HG02623 (cell line): ENCODE measurements around the gene AGMO.
"Not testable (repeated sequence)": the region's sequence is repeated elsewhere in the genome, so short reads cannot be mapped to it uniquely, and the experiment has no call there.

Experiments
- ATAC-seq: cut with Tn5 transposase; IDR thresholded peaks from one replicate; pipeline ENCODE4 v1.9.1; 2021; ENCODE audit warnings: moderate library complexity; ENCODE audit not compliant: unreplicated experiment

AGMO gene

DNA sequence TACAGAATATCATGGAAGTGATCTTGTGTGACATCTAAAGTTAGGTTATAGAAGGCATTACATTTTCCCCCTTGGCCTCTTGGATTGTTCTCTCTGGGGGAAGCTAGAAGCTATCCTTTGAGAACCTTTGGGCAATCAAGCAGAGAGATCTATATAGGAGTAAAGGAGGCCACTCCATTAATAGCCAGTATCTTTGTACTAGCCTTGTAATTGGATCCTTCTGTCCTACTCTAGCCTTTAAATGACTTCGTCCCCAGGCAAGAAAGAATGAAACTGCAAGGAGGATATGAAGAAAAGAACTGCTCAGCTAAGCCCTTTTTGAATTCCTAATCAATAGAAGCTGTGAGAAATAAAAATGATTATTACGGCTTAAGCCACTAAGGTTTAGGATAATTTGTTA lies 230.9 kb downstream of the AGMO start:
- no peak for ATAC-seq

DNA sequence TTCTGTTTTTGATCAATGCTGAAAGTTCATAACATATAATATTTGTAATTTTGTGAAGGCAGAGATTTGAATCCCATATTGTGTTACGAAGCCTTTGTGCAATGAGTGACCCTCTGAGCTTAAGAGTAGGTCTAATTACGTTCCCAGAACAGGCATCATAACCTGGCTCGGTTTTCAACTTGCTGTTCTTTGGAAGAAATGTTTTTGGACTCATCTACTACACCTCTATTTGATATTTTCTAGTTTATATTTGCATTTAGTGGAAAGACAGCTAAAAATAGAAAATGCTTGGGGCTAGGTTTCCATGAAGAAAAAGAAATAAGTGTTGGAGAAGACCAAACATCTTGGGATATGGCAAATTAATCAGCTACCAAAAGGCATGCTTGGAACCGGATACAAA lies 234.8 kb downstream of the AGMO start:
- ATAC-seq, result no peak

DNA sequence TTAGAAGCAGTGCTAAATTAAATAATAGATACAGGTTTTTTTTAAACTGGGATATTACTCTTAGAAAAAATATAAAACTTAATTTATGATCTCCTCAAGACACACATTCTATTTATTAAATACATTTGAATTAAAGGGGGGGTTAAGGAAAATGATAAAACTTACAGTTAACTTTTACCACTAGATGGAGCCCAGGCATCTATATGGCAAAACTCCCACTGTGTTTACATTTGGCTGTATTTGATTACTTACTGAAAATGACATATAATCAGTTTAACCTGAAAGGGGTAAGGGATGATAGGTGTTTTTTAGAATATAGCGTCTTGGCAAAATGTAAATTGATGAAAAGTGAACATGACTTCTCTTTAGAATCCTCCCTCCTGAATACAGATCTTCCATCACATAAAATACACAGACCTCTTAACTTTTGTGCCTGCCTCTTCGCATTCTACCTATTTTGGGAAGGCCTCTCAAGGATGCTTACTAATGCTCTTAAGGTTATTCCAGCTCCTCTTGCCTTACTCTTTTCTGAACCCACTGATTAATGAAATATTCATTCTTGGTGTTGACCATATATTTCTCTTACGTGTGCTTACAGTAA lies 235.7 kb downstream of the AGMO start:
- ATAC-seq, result no peak

DNA sequence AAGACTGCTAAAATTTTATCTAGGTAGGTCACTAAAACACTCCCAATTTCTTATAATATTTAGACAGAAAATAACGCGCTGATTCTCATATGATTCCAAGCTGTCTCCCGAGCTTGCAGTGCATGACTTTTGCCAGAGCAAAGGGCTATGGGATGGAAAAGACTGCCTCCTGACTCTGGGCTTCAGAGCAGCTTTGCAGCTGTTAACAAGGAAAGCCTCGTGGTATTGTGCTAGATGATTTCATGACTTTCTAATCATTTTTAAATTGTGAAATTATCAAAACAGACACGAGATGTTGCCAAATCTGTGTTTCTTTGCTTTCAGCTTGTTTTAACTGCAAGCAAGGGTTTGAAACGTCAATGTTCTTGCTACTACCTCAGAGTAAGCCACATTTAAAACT lies 238.3 kb downstream of the AGMO start:
- ATAC-seq, result no peak

DNA sequence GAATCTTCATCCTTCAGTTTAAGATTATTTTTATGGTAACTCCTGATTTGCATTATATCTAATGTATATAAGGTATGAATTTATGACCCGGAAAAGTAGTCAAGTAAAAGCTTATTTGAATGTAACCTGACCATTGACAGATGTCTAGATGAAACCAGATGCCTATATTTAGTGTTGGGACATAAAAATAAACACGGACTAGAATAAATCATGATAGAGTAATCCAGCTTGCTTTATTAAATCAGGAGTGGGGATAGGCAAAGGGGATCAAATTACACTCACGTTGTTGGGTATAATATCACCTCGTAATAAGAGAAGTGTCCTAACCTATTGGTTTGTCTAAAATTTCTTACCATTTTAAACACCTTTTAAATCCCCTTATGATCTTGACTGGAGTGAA lies 244.6 kb downstream of the AGMO start:
- ATAC-seq, result no peak

DNA sequence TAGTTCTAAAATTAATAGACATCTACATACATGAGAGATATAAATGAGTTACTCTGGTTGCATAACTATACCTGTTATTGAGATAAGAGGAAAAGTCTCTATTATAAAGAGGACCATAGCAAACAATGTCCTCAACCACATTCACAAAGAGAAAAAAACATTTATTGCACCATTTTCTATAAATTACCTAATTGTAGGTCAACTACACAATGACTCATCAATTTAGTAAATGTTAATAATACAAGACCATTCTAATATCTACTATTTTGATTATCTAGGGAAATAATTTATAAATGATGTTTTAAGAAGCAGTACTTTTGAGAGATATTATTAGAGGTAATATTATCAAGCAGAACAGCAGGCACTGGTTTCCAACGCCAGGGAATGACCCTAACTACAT lies 246.1 kb downstream of the AGMO start:
- ATAC-seq, result no peak

DNA sequence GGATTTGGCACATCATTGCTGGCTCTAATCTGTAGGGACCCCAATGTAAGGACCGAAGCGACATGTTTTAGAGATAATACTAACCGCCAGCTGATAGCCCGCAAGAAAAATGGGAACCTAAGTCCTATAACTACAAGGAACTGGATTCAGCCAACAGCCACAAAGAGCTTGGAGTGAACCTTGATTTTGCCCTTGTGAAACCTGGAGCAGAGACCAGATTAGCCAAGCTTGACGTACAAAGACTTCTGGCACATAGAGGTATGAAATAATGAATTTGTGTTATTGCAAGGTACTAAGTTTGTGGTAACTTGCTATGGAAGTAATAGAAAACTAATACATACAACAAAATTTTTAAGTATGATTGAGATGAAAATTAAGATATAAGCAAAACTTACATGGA lies 246.9 kb downstream of the AGMO start:
- ATAC-seq, result no peak

DNA sequence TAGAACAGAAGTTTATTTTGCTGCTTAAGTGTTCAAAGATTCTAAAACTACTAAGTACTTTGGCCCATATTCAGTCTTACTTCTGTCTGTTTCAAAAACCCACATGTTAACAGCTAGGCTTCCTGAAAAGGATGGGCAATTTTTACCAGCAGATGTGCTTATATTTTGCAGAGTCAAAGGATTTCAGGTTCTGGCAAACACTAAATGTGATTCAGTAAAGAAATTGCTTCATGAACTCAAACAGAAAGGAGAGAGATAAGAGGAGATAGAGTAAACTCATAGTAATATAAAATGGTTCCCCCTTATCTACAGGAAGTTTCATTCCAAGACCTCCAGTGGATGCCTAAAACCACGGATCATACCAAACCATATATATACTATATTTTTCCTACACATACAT lies 248.5 kb downstream of the AGMO start:
- ATAC-seq, result no peak

DNA sequence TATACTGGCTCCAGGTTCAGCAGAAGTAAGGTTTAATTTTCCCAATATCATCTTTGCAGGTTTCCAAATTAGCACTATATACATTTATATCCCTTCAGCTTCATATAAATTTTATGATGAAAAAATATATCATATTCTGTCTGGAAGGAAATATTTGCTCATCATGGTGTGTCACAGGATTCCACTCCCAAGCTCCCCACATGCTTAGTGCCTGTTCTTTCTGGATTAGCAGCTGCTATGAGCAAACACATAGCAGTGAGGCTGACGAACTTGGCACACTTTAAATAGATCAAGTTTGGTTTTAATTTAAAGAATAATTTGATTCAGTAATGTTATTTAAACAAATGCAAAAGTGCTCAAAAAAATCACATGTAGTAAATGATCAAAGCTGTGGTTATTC lies 251.9 kb downstream of the AGMO start:
- no peak for ATAC-seq

DNA sequence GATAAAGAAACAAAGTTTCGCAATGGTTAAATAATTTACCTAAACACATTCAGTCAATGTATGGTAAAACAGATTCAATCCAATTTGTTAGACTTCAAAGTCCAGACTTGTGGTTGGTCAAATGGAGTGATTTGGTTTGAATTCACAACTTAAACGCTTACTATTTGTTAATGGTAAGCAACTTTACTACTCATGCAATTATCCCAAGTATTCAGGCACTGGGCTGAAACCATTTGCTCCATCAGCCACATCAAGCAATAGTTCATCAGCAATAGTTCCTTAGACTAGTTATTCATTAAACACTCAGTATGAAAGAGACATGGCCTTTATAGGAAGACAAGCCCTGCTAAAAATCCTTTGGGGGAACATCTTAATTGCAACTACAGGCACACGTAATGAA lies 253.0 kb downstream of the AGMO start:
- no peak for ATAC-seq

DNA sequence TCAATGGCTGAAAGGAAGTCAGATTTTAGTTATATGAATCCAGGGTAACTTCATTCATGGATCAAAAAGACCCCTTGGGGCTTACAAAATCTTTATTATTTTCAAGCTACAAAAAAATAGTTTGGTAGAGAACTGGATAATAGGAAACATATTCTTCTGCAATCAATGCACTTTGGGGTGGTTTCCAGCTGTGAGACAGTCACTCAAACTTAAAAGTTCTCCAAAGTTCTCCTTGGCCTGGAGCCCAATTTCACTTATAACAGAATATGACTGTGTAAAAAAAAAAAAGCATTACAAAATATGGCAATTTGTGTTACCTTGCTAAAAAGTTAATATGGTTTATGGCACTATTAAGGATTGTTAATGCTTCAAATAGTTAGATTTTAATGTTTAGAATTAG lies 255.5 kb downstream of the AGMO start:
- ATAC-seq, result no peak

DNA sequence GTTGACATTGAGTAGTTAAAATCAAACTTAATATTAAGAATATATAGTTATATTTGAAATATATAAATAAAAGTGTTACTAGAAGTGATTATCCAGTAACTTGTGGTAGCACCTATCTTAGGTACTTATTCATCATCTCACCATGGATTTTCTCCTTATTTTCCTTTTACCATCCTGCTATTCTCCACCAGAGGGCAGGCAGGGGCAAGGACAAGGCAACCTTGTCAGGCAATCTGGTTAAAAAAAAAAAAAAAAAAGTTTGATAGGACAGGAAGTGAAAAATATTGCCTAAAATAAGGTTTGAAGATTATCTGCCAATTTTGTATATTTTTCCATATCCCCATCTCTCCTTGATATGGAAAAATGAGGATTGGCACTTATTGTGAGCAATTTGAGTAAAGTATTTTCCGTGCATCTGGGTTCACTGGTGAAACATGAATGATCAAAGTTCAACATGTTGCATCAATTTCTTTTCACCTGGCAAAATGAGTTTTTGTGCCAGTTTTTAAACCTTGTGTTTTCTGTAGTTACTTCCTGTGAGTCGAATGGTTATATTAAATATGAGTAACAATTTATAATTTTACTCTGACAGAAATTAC lies 256.7 kb downstream of the AGMO start:
- peak; percentile 52 for ATAC-seq

DNA sequence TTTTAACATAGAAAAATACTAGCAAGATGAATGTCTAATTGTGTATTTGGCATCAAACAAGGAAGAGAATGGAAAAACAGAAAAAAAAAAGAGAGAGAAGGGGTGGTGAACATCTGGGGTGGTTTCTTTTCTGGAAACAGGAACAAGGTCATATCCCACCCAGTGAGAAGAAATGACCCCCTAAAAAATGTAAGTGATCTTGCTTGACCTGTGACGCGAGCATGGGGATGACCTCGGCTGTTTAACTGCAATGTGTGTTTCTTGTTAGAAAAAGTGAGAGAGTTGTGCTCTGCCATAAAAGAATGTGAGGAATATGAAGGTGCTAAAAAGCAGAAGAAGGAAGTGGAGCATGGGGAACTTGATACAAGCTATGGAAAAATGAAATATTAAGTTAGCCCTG lies 258.5 kb downstream of the AGMO start:
- ATAC-seq, result no peak

DNA sequence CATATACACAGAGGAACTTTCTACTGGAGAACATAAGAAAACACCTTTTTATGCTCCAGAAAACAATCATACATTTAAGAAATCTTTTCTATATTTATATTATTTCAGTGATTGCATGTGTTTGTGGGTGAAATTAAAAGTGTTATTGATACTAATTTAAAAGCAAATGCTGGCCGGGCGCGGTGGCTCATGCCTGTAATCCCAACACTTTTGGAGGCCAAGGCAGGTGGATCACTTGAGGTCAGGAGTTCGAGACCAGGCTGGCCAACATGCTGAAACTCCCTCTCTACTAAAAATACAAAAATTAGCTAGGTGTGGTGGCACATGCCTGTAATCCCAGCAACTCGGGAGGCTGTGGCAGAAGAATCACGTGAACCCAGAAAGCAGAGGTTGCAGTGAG lies 260.8 kb downstream of the AGMO start:
- ATAC-seq, result not testable (repeated sequence)

DNA sequence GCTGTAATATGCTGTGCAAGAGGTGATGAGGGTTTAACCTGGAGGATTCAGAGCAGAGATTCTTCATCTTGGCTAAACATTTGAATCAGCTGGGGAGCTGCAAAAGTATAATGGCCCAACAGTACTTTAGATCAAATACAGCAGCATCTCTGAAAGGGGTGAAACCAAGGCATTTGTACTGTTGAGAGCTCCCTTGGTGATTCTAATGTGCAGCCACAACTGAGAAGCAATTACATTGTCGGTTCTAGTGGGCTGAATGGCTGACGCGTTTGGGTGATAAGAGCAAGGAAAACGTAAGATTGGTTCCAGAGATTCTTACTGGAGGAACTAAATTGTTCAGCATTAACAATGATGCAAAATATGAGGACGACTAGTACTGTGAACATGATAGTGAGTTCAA lies 269.7 kb downstream of the AGMO start:
- ATAC-seq, result no peak

DNA sequence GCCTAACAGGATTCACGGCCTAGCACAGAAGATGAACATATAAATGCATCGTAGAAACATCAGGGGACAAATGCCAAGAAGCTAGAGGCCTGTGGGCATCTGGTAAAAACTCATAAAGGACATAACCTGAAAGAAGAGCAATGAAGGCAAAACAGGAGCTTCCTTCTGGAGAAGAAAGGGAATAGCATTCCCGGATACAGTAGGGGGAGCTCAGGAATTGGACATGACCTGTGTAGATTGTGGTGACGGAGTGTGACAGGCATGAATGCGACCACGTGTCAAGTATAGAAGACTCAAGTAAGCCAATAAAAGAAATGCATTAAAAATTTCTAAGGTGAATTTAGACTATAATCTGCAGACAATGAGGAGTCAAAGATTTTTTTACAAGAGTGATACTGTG lies 270.1 kb downstream of the AGMO start:
- no peak for ATAC-seq

DNA sequence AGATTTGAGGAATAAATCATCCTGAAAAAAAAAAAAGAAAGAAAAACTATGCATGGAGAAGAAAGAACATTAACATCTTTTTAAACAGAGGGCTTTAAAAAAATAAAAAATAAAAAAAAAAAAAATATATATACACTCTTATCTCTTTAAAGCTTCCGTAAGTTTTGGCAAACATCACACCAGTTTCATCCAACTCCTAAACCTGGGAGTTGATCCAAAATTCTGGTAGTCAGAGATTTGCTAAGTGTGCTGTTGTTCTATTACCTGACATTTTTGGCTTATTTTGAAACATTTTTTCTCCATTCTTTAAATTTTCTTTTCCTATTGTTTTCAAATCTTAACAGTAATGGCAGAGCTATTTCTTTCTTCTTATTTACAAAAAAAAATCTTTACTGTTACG lies 273.1 kb downstream of the AGMO start:
- ATAC-seq, result no peak

DNA sequence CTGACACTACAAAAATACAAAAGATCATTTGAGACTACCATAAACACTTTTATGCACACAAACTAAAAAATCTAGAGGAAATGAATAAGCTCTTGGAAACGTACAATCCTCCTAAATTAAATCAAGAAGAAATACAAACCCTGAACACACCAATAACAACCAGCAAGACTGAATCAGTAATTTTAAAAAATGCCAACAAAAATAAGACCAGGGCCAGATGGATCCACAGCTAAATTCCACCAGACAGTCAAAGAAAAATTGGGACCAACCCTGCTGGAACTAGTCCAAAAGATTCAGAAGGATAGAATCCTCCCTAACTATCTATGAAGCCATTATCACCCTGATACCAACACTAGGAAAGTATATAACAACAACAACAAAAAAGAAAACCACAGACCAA lies 277.4 kb downstream of the AGMO start:
- no peak for ATAC-seq

DNA sequence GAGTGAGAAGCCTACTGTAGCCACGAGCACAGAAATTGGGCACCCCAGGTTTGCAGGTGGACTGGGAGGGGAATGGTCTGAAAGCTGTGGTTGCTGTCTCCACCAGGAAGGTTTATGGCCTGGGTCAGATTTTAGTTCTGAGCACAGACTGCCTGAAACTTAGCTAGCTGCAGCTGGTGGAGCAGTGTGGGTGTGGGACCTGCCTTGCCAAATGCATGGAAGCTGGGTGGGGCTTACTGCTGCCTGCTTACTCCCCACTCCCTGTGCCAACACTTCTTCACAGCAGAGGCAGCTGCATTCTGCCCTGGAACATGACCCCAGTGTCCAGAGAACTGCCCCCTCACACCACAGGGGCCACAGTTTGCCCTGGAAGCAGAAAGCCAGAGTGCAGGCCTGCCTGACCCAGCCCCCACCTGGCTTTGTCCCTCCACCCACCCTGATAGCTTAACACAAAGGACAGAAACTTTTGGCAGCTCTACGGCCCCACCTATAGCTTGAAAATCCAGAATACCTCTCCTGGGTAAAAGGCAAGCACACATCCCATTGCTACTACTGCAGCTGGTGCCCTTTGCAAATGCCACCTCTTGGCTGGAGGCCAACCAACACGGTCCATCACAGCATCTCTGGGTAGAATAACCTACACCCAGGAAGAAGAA lies 281.6 kb downstream of the AGMO start:
- ATAC-seq, result no peak

DNA sequence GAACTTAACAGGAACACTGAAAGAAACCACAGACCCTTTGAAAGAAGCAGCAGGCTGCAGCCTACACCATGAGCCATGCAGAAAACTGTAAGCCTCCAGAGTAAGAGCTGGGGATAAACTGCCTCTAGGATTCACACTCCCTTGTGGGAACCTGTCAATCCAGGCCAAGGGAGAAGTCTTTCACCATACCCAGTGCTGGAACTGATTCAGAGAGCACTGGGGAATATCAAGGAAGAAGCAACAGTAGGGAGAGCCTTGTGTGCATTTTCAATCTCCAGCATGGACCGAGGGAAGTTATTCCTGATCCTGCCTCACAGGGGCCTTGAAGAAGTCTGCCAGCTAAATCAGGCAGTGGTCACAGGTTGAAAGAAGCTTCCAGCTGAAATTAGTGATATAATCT lies 282.2 kb downstream of the AGMO start:
- no peak for ATAC-seq

DNA sequence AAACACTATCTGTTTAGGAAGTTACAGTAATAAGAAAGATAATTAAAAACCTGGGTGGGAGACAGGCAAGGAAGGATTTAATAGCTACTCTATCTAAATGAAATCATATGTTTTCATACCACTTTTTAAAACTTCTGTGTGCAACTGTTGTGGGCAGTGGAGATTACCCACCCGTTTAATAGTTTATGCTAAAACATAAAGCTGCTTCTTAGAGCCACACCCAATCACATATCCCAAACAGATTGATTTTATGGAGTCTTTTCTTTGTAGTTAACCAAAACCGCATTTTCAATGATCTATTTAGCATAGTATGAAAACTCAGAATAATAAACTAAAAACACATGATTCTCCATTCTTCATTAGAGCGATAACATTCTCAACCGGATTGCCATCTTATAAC lies 304.1 kb downstream of the AGMO start:
- ATAC-seq, result no peak

DNA sequence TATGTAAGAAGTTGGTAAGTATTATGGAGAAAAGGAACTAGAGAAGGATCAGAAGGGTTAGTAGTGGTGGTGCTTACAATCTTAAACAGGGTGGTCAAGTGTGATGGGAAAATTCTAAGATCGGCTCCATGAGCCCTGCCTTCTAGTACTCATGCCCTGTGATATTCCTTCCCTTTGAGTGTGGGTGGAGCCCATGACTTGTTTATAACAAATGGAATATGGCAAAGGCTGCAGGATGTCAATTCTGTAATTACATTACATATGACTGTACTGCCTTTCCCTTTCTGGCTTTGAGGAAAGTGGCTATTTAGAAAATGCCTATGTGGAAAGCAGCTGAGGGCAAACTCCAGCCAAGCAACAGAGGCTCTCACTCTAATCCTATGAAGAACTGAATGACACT lies 309.6 kb downstream of the AGMO start:
- no peak for ATAC-seq

DNA sequence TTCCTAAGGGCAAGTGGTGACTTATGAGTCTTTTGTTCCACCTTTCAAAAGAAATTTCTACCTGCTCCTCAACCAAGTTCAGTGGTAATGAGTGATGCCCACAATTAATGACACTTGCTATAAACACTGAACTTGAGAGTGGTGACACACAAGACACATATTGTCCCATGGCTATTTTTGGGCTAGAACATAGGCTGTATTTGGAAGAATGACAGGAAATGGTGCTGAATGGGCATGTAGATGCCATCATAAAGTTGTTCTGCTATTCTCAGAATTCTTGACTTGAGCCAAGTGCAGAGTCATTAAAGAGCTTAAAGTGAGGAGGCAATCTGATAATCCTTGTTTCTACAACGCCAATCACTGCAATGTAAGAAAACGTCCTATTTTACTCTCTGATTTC lies 313.3 kb downstream of the AGMO start:
- ATAC-seq, result no peak
